GM12878 (cell line): Measurements from ENCODE around the gene MGLL. TPM values are rescaled to one million over a fixed set of nuclear protein-coding genes. Genes with fewer than 3 reads are reported as not detected.

ENCODE experiments used
- ATAC-seq: fragments of 200-7000 bp; cut with Tn5 transposase; 3 replicates; pipeline ENCODE4 v1.9.1; 2020; ENCODE audit warnings: mild to moderate bottlenecking, moderate library complexity
- BruUV-seq: library from RNA; stranded (reverse); fragments of 400-500 nt; replicated peaks from 2 replicates; lab custom pipeline; 2021; lab: Mats Ljungman, UMichigan
- CTCF ChIA-PET: fragments of 300-600 bp; sonication (Branson Sonifier 250); formaldehyde crosslinking; extraction: SDS; loops from one replicate; lab custom pipeline; 2021; ENCODE audit warnings: inconsistent platforms; lab: Yijun Ruan, JAX
- POLR2A ChIA-PET: fragments of 350-600 bp; formaldehyde crosslinking; extraction: SDS; loops from one replicate; lab custom pipeline; 2021; ENCODE audit warnings: inconsistent platforms; lab: Charles Lee
- RAD21 ChIA-PET: fragments of 300-600 bp; sonication (Branson Sonifier 250); formaldehyde crosslinking; loops from one replicate; lab custom pipeline; 2023; ENCODE audit warnings: antibody characterized with exemption; ENCODE audit not compliant: unreplicated experiment; lab: Charles Lee
- SMC1A ChIA-PET: fragments of 300-600 bp; sonication (Branson Sonifier 250); formaldehyde crosslinking; loops from one replicate; lab custom pipeline; 2023; ENCODE audit not compliant: unreplicated experiment, uncharacterized antibody; lab: Charles Lee
- DNase-seq: peaks from one replicate; pipeline ENCODE4 v3.0.0-alpha.2; 2011; ENCODE audit warnings: low read depth, low spot score
- FAIRE-seq: peaks from 3 replicates; lab custom pipeline; 2011; peaks lifted over from hg19 to GRCh38; lab: Jason Lieb, UNC
- H2AFZ ChIP-seq: 2 replicates; pipeline ENCODE4 v1.6.0; 2011; ENCODE audit warnings: low read depth, low read length, control low read depth; ENCODE audit not compliant: control insufficient read depth
- H3K27ac ChIP-seq: 2 replicates; pipeline ENCODE4 v1.5.1; 2011; ENCODE audit warnings: control low read depth; ENCODE audit not compliant: control insufficient read depth, insufficient read depth
- H3K27me3 ChIP-seq, 2 experiments: replicated peaks in 1 of 2; 2 replicates each; pipeline versions ENCODE4 v1.6.0 to v1.6.1; 2011; ENCODE audit warnings: low read length in 1 of 2; ENCODE audit not compliant: control insufficient read depth in 2 of 2, insufficient read depth in 2 of 2
- H3K36me3 ChIP-seq, 2 experiments: 2 replicates each; pipeline ENCODE4 v1.5.1; 2011; ENCODE audit warnings: low read length in 1 of 2; ENCODE audit not compliant: control insufficient read depth in 2 of 2, insufficient read depth in 2 of 2
- H3K4me1 ChIP-seq: 2 replicates; pipeline ENCODE4 v1.6.1; 2011; ENCODE audit warnings: mild to moderate bottlenecking, low read length, moderate library complexity, mixed read lengths; ENCODE audit not compliant: control insufficient read depth, insufficient read depth
- H3K4me2 ChIP-seq: 2 replicates; pipeline ENCODE4 v1.6.0; 2011; ENCODE audit warnings: control low read depth; ENCODE audit not compliant: control insufficient read depth, insufficient read depth
- H3K4me3 ChIP-seq: fragments of 200-600 bp; sonication (generic); 2 replicates; pipeline ENCODE4 v1.5.1; 2016
- H3K79me2 ChIP-seq: 2 replicates; pipeline ENCODE4 v1.6.0; 2011; ENCODE audit warnings: low read length; ENCODE audit not compliant: control insufficient read depth, insufficient read depth
- H3K9ac ChIP-seq: 2 replicates; pipeline ENCODE4 v1.8.0; 2011; ENCODE audit warnings: low read length, control low read depth, mixed read lengths; ENCODE audit not compliant: control insufficient read depth, insufficient read depth
- H3K9me3 ChIP-seq: replicated peaks from 3 replicates; pipeline ENCODE4 v1.5.1; 2011; ENCODE audit warnings: mild to moderate bottlenecking, low read length; ENCODE audit not compliant: control insufficient read depth, insufficient read depth
- H4K20me1 ChIP-seq: 2 replicates; pipeline ENCODE4 v1.6.0; 2011; ENCODE audit not compliant: control insufficient read depth, insufficient read depth
- CEBPB ChIP-seq, 2 experiments: fragments of 150-350 bp in 1 of 2; IDR thresholded peaks; 2 replicates each; pipeline ENCODE4 v1.6.1; 2012 to 2014; ENCODE audit warnings: low read depth in 2 of 2, low read length in 2 of 2, borderline replicate concordance in 1 of 2, inconsistent platforms in 1 of 2
- EP300 ChIP-seq, 2 experiments: fragments of 150-350 bp in 1 of 2; IDR thresholded peaks; 2 replicates each; pipeline ENCODE4 v1.6.1; 2011 to 2012; ENCODE audit warnings: low read depth in 2 of 2, low read length in 2 of 2, borderline replicate concordance in 1 of 2, improper control_type of control experiment in 1 of 2, inconsistent platforms in 1 of 2; ENCODE audit not compliant: control insufficient read depth in 1 of 2
- EZH2 ChIP-seq: IDR thresholded peaks from 2 replicates; pipeline ENCODE4 v1.6.1; 2012; ENCODE audit warnings: low read depth, mild to moderate bottlenecking, control low read depth, inconsistent platforms, low read length, borderline replicate concordance; ENCODE audit not compliant: control insufficient read depth
- FOS ChIP-seq: IDR thresholded peaks from 3 replicates; pipeline ENCODE4 v1.6.1; 2011; ENCODE audit warnings: borderline replicate concordance; ENCODE audit not compliant: insufficient read length; ENCODE audit errors: extremely low read depth
- FOXK2 ChIP-seq: fragments of 450-650 bp; IDR thresholded peaks from 2 replicates; pipeline ENCODE4 v1.6.1; 2017; ENCODE audit warnings: mild to moderate bottlenecking, moderate library complexity
- HCFC1 ChIP-seq: fragments of 150-350 bp; IDR thresholded peaks from 2 replicates; pipeline ENCODE4 v1.6.1; 2014; ENCODE audit warnings: low read length
- HDAC2 ChIP-seq: fragments of 200-600 bp; sonication (generic); IDR thresholded peaks from 2 replicates; pipeline ENCODE4 v1.6.1; 2017
- JUNB ChIP-seq: IDR thresholded peaks from 2 replicates; pipeline ENCODE4 v1.6.1; 2016; ENCODE audit warnings: antibody characterized with exemption, mild to moderate bottlenecking
- NR2C2 ChIP-seq: IDR thresholded peaks from 2 replicates; pipeline ENCODE4 v1.6.1; 2011; ENCODE audit warnings: borderline replicate concordance, low read depth; ENCODE audit not compliant: control insufficient read depth, insufficient read length
- NRF1 ChIP-seq: conservative IDR thresholded peaks from 2 replicates; pipeline ENCODE4 v1.6.1; 2011; ENCODE audit warnings: mild to moderate bottlenecking, low read depth, low read length, improper control_type of control experiment
- RAD21 ChIP-seq: IDR thresholded peaks from 2 replicates; pipeline ENCODE4 v1.6.1; 2011; ENCODE audit warnings: mild to moderate bottlenecking, low read depth, low read length, moderate library complexity; ENCODE audit not compliant: insufficient read depth
- SUPT20H ChIP-seq: IDR thresholded peaks from 2 replicates; pipeline ENCODE4 v1.6.1; 2011; ENCODE audit warnings: low read depth, mild to moderate bottlenecking, low read length, moderate library complexity, borderline replicate concordance; ENCODE audit not compliant: control insufficient read depth
- SUZ12 ChIP-seq: fragments of 200-600 bp; sonication (generic); IDR thresholded peaks from one replicate; pipeline ENCODE4 v1.6.1; 2018; ENCODE audit warnings: antibody characterized with exemption, mild to moderate bottlenecking; ENCODE audit not compliant: unreplicated experiment
- YY1 ChIP-seq: IDR thresholded peaks from 2 replicates; pipeline ENCODE4 v1.6.1; 2011; ENCODE audit warnings: low read depth, mild to moderate bottlenecking, low read length
- WGBS: methylation state at CpG from one replicate; pipeline ENCODE4 v1.1.6; 2016; ENCODE audit warnings: low lambda C conversion rate; ENCODE audit not compliant: insufficient replicate concordance, insufficient coverage; ENCODE audit errors: missing lambda C conversion rate; 5-methylcytosine and 5-hydroxymethylcytosine counted together
- in situ Hi-C: fragments of 300-500 bp; cut with MboI; formaldehyde crosslinking; loops from 9 replicates; pipeline ENCODE4 v1.14.3; 2018; ENCODE audit warnings: mixed read lengths
- intact Hi-C: fragments of 100-400 bp; cut with micrococcal nuclease; formaldehyde crosslinking; loops from one replicate; pipeline ENCODE4 v1.14.2; 2022; ENCODE audit not compliant: unreplicated experiment
- polyA plus RNA-seq, 11 experiments: library from polyadenylated mRNA; depleted of rRNA in 4 of 11; unstranded in 6 of 11; stranded (reverse) in 5 of 11; fragments of >200 nt; fragmentation: Nextera tagmentation in 4 of 11; fragmentation: Illumina TruSeq in 1 of 11; extraction: Ambion mirVana in 4 of 11; extraction: Trizol in 1 of 11; gene quantifications; 1 replicate in 1 of 11; 2 replicates in 10 of 11; pipeline versions ENCODE4 v1.2.1 to v1.2.3, GENCODE V29; 2011 to 2016; ENCODE audit warnings: inconsistent platforms in 2 of 11, missing spikeins in 2 of 11, low read depth in 1 of 11
- total RNA-seq, 4 experiments: library from RNA; depleted of rRNA in 3 of 4; stranded (reverse); fragments of >200 nt in 3 of 4; fragmentation: Illumina TruSeq in 1 of 4; extraction: Trizol in 1 of 4; gene quantifications; 2 replicates each; pipeline versions ENCODE4 v1.2.1 to v1.2.3, GENCODE V29; 2013 to 2021
- TF ChIP-seq, protein P1 (sequence below): fragments of 450-650 bp; IDR thresholded peaks from 2 replicates; pipeline ENCODE4 v1.6.1; 2018; ENCODE audit warnings: mild to moderate bottlenecking, low read depth, moderate library complexity; ENCODE audit not compliant: partially characterized antibody
- TF ChIP-seq, protein P2 (sequence below): fragments of 450-650 bp; IDR thresholded peaks from 2 replicates; pipeline ENCODE4 v1.6.1; 2016; ENCODE audit warnings: mild to moderate bottlenecking
- TF ChIP-seq, protein P3 (sequence below), 3 experiments: IDR thresholded peaks in 2 of 3; conservative IDR thresholded peaks in 1 of 3; 2 replicates each; pipeline ENCODE4 v1.5.1; 2011; ENCODE audit warnings: low read depth in 3 of 3, low read length in 3 of 3, mild to moderate bottlenecking in 3 of 3, control low read depth in 2 of 3, moderate library complexity in 2 of 3, inconsistent platforms in 1 of 3, mixed read lengths in 1 of 3; ENCODE audit not compliant: control insufficient read depth in 2 of 3, insufficient read depth in 1 of 3; ENCODE audit errors: extremely low read depth in 1 of 3

Gene MGLL
- total and polyA plus RNA-seq, 10 of the 15 experiments (the other 5 are each of a cell fraction or from before 2014, with no cell fraction given), result 44.9 to 177 (median 72.9) TPM

DNA sequence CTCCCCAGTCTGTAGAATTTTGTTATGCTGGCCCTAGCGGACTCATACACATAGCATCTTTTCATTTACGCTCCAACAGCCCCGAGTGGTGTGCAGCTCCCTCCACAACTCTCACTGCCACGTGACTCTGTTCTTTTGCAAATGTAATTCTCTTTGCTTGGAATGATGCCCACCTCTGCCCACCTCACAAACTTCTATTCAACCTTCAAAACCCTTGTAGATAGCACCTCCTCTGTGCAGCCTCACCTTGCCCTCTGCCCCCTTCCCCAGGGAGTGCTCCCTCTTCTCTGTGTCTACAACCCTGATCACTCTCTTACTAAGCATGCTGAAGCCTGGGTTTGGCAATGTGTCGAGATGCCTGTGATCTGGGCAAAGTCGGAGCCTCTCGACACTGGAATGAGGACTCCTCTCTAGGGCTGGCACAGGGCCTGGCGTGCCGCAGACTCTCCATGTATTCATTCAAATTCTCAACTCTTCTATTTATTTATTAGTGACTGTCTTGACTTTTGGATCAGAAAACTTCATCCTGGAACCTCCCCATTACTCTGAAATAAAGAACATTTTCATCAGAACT, 73.5 kb downstream of the MGLL start:
- no peak for DNase-seq
- H3K9me3 ChIP-seq, result no peaks in the 10 kb centered on the region
- in situ Hi-C loops, result no loop called here
- H3K79me2 ChIP-seq, result peaks cover 37% of the 10 kb centered on the region
- H3K9ac ChIP-seq, result no peak overlapping the region
- ChIA-PET SMC1A (interaction anchor here (0.6 to 9.6 kb wide), 8 partner anchors 13 to 222 kb away, joined by 3 to 205 read pairs (median 46); partner anchors contain the start of gene MGLL), CTCF (interaction anchor here (0.8 to 5.7 kb wide), 16 partner anchors 9 to 222 kb away, joined by 3 to 82 read pairs (median 5); partner anchors contain the start of gene MGLL), RAD21 (interaction anchor here (0.6 to 7.7 kb wide), 6 partner anchors 13 to 220 kb away, joined by 3 to 92 read pairs (median 36); partner anchors contain the start of gene MGLL), POLR2A (interaction anchor here (0.9 to 8.4 kb wide), 3 partner anchors 13 to 96 kb away, joined by 3 to 116 read pairs (median 32); no protein-coding TSS in a partner anchor)
- 93% methylated on average over 9 of the region's 9 CpGs for WGBS
- no peak overlapping the region for H2AFZ ChIP-seq
- intact Hi-C loops, result no loop called here
- no peak for ATAC-seq
- no peaks in the 10 kb centered on the region for H4K20me1 ChIP-seq
- no peak for FAIRE-seq
- H3K36me3 ChIP-seq, result peaks cover 6 to 15% of the 10 kb centered on the region in 2 experiments; a peak in 3 of 4 replicates
- H3K27ac ChIP-seq, result no peak overlapping the region
- H3K27me3 ChIP-seq, result no peaks in the 10 kb centered on the region
- BruUV-seq, result no TSS peak
- H3K4me1 ChIP-seq, result peaks cover 54% of the 10 kb centered on the region
- H3K4me2 ChIP-seq, result no peak overlapping the region
- no peak overlapping the region for H3K4me3 ChIP-seq
- TF ChIP-seq, protein P1, sequence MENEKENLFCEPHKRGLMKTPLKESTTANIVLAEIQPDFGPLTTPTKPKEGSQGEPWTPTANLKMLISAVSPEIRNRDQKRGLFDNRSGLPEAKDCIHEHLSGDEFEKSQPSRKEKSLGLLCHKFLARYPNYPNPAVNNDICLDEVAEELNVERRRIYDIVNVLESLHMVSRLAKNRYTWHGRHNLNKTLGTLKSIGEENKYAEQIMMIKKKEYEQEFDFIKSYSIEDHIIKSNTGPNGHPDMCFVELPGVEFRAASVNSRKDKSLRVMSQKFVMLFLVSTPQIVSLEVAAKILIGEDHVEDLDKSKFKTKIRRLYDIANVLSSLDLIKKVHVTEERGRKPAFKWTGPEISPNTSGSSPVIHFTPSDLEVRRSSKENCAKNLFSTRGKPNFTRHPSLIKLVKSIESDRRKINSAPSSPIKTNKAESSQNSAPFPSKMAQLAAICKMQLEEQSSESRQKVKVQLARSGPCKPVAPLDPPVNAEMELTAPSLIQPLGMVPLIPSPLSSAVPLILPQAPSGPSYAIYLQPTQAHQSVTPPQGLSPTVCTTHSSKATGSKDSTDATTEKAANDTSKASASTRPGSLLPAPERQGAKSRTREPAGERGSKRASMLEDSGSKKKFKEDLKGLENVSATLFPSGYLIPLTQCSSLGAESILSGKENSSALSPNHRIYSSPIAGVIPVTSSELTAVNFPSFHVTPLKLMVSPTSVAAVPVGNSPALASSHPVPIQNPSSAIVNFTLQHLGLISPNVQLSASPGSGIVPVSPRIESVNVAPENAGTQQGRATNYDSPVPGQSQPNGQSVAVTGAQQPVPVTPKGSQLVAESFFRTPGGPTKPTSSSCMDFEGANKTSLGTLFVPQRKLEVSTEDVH, result no peak
- TF ChIP-seq FOXK2, result no peak
- TF ChIP-seq RAD21, result no peak
- TF ChIP-seq FOS, result no peak
- TF ChIP-seq YY1, result no peak
- no peak for TF ChIP-seq NR2C2
- TF ChIP-seq JUNB, result no peak
- TF ChIP-seq SUPT20H, result no peak
- TF ChIP-seq, protein P2, sequence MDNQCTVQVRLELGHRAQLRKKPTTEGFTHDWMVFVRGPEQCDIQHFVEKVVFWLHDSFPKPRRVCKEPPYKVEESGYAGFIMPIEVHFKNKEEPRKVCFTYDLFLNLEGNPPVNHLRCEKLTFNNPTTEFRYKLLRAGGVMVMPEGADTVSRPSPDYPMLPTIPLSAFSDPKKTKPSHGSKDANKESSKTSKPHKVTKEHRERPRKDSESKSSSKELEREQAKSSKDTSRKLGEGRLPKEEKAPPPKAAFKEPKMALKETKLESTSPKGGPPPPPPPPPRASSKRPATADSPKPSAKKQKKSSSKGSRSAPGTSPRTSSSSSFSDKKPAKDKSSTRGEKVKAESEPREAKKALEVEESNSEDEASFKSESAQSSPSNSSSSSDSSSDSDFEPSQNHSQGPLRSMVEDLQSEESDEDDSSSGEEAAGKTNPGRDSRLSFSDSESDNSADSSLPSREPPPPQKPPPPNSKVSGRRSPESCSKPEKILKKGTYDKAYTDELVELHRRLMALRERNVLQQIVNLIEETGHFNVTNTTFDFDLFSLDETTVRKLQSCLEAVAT, result no peak
- no peak for TF ChIP-seq HCFC1
- TF ChIP-seq EP300 (IDR thresholded peaks at IDR 0.05; ENCODE audit: borderline replicate concordance in 1 of 2, control insufficient read depth in 1 of 2, low read depth in 2 of 2, low read length in 2 of 2), result no peak
- TF ChIP-seq CEBPB (IDR thresholded peaks at IDR 0.05; ENCODE audit: borderline replicate concordance in 1 of 2, low read depth in 2 of 2, low read length in 2 of 2), result no peak
- no peak for TF ChIP-seq SUZ12
- TF ChIP-seq, protein P3, sequence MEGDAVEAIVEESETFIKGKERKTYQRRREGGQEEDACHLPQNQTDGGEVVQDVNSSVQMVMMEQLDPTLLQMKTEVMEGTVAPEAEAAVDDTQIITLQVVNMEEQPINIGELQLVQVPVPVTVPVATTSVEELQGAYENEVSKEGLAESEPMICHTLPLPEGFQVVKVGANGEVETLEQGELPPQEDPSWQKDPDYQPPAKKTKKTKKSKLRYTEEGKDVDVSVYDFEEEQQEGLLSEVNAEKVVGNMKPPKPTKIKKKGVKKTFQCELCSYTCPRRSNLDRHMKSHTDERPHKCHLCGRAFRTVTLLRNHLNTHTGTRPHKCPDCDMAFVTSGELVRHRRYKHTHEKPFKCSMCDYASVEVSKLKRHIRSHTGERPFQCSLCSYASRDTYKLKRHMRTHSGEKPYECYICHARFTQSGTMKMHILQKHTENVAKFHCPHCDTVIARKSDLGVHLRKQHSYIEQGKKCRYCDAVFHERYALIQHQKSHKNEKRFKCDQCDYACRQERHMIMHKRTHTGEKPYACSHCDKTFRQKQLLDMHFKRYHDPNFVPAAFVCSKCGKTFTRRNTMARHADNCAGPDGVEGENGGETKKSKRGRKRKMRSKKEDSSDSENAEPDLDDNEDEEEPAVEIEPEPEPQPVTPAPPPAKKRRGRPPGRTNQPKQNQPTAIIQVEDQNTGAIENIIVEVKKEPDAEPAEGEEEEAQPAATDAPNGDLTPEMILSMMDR (IDR thresholded peaks at IDR 0.05 in 2 of 3, conservative IDR thresholded peaks at IDR 0.05 in 1 of 3; ENCODE audit: control insufficient read depth in 2 of 3, extremely low read depth in 1 of 3, insufficient read depth in 1 of 3, low read depth in 3 of 3, low read length in 3 of 3), result no peak
- TF ChIP-seq NRF1, result no peak
- no peak for TF ChIP-seq EZH2
- TF ChIP-seq HDAC2, result no peak
